Left lobe of liver (tissue), 2 donors: ENCODE data around the gene IDH3G. TPM values are rescaled to one million over a fixed set of nuclear protein-coding genes. Genes with fewer than 3 reads are reported as not detected.
"Not testable (repeated sequence)": the region's sequence is repeated elsewhere in the genome, so short reads cannot be mapped to it uniquely, and the experiment has no call there.

Source experiments
- ATAC-seq: fragments of 200-7000 bp; cut with Tn5 transposase; one replicate; pipeline ENCODE4 v1.9.1; 2020; ENCODE audit warnings: mild to moderate bottlenecking, moderate library complexity
- DNase-seq: peaks from one replicate; pipeline ENCODE4 v3.0.0-alpha.2; 2020; ENCODE audit warnings: low spot score
- total RNA-seq: library from RNA; stranded (reverse); gene quantifications from one replicate; pipeline ENCODE4 v1.2.1, GENCODE V29; 2021
- donor health status: DM: no; HTN: no; CAD: no; lungs with moderate emphysema.
- donor health status: DM: no; HTN: yes; CAD: no.

IDH3G gene
- total RNA-seq = 25.4 TPM

- peak; percentile 92 for DNase-seq
- ATAC-seq = peak; percentile 91
Measured at GRCh38 chrX:153794018-153794896, at the start of gene IDH3G, which contains the start of gene SSR4. IDH3G (minus strand) TSS chrX:153794375; CDS start chrX:153794326, 49 bp downstream. SSR4 (plus strand) TSS chrX:153794668; CDS start chrX:153794688, 20 bp downstream.

GRCh38 chrX:153836921-153837320, 42.7 kb upstream of the IDH3G start:
- DNase-seq (no peak), ATAC-seq (no peak)

- ATAC-seq (no peak), DNase-seq (no peak)
Measured at GRCh38 chrX:153832728-153833127, 38.6 kb upstream of the IDH3G start.

- no peak for ATAC-seq
- DNase-seq = no peak
Measured at GRCh38 chrX:153831429-153832150, 37.4 kb upstream of the IDH3G start.

GRCh38 chrX:153830640-153831428, 36.7 kb upstream of the IDH3G start:
- DNase-seq = no peak

GRCh38 chrX:153829799-153830639, 35.8 kb upstream of the IDH3G start, which contains the start of gene PDZD4:
PDZD4 (minus strand) TSS chrX:153830544; CDS start chrX:153830298, 246 bp downstream.
- ATAC-seq (no peak), DNase-seq (no peak)

More at GRCh38 chrX:153830640-153831428, 36.7 kb upstream of the IDH3G start:
- no peak for ATAC-seq

GRCh38 chrX:153829549-153829798, 35.3 kb upstream of the IDH3G start:
- DNase-seq (no peak), ATAC-seq (no peak)

GRCh38 chrX:153828723-153829548, 34.8 kb upstream of the IDH3G start:
- ATAC-seq (no peak), DNase-seq (no peak)

GRCh38 chrX:153828308-153828707, 34.1 kb upstream of the IDH3G start:
- no peak for DNase-seq
- ATAC-seq = no peak

GRCh38 chrX:153827903-153828302, 33.7 kb upstream of the IDH3G start:
- DNase-seq (no peak), ATAC-seq (no peak)

GRCh38 chrX:153827016-153827415, 32.8 kb upstream of the IDH3G start:
- DNase-seq (no peak), ATAC-seq (no peak)

- DNase-seq (no peak), ATAC-seq (no peak)
Measured at GRCh38 chrX:153825042-153825441, 30.9 kb upstream of the IDH3G start.

GRCh38 chrX:153824348-153824747, 30.2 kb upstream of the IDH3G start:
- ATAC-seq = no peak
- no peak for DNase-seq

- ATAC-seq (no peak), DNase-seq (no peak)
Measured at GRCh38 chrX:153821066-153821465, 26.9 kb upstream of the IDH3G start.

GRCh38 chrX:153820601-153821000, 26.4 kb upstream of the IDH3G start:
- no peak for DNase-seq
- no peak for ATAC-seq

GRCh38 chrX:153819384-153820040, 25.3 kb upstream of the IDH3G start:
- DNase-seq (no peak), ATAC-seq (peak; percentile 16)

- DNase-seq = no peak
- ATAC-seq = peak; percentile 79
Measured at GRCh38 chrX:153818571-153819383, 24.6 kb upstream of the IDH3G start.

GRCh38 chrX:153818064-153818463, 23.9 kb upstream of the IDH3G start:
- ATAC-seq, DNase-seq: not testable (repeated sequence)
